HG03060 (cell line): ENCODE measurements around the gene OR10A4.
"Not testable (repeated sequence)": the region's sequence is repeated elsewhere in the genome, so short reads cannot be mapped to it uniquely, and the experiment has no call there.

Experiments
- ATAC-seq: cut with Tn5 transposase; IDR thresholded peaks from one replicate; pipeline ENCODE4 v1.9.1; 2021; ENCODE audit warnings: low read depth, moderate number of reproducible peaks; ENCODE audit not compliant: unreplicated experiment

The OR10A4 gene

DNA sequence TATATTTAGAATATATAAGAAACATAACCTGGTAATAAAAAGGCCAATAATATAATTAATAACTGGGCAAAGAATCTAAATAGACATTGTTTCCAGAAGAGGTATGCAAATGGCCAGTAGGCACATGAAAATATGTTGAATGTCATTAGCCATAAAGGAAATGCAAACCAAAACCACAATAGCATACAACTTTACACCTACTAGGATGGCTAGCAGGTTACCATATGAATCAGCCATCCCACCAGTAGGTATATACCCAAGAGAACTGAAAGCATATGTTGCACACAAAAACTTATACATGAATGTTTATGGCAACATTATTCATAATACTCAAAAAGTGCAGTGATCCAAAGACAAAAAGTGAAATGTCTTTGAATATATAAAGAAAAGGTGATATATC is 18.6 kb downstream of the OR10A4 start:
- ATAC-seq = peak; percentile 84

DNA sequence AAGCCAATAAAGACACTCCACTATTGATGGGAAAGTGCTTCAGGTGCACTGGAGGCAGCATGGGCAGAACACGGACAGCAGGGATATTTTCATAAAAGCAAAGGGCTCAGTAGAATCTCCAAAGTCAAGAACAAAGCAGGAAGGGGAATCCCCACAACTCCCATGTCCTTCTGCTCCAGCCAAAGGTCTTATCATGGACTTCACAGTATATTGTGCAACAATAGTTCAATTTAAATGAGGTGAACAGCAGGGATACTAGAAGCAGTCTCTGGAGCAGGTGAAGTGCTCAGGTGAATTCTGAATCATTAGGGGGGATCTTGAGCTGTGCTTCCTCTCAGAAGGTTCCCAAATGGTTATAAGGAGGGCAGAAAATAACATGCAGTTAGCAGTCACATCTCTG is 22.5 kb downstream of the OR10A4 start:
- no peak for ATAC-seq

DNA sequence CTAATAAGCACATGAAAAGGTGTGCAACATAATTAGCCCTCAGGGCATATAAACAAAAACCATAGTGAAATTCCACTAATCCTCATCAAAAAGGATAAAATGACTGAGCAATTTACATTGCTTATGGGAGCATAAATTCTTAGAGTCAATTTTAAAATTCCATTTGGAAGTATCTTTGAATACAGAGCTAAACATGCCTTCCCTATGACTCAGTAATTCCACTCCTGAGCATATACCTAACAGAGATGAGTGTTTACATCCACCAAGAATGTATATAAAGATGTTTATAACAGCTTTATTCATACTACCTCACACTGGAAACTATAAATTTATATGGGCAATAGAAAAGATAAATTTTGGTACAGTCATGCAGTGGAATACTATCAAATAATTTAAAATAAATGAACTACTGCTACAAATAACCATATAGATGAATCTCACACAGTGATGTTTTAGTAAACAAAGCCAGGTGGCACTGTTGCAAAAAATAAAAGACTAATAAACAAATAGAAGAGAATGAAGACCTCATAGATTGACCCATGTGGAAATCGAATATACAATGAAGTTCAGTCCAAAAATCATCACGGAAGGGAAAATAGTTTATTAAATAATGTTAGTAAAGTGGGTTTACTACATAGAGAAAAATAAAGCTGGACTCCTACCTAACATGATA is 24.0 kb downstream of the OR10A4 start:
- ATAC-seq = no peak

DNA sequence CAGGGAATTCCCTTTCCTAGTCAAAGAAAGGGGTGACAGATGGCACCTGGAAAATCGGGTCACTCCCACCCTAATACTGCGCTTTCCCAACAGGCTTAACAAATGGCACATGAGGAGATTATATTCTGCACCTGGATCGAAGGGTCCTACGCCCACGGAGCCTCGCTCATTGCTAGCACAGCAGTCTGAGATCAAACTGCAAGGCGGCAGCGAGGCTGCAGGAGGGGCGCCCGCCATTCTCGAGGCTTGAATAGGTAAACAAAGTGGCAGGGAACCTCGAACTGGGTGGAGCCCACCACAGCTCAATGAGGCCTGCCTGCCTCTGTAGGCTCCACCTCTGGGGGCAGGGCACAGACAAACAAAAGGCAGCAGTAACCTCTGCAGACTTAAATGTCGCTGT is 28.4 kb downstream of the OR10A4 start:
- ATAC-seq = not testable (repeated sequence)

DNA sequence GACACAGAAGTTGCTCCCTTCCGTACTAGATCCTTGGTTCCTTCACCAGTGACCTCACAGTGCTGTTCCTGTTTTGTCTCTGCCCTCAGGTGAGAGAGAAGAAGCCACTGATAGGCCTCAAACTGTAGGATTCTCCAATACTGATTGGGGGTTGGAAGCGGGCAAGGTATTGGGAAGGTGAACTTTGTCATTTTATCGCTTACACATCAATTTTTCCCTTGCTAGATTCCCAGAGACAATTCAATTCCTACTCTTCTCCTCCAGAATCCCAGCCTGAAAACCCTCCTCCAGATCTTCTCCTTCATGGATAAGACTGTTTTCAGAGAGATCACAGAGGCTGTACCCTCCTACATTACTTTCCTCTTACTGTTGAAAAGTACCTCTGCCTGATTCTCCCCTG is 35.0 kb downstream of the OR10A4 start:
- no peak for ATAC-seq

DNA sequence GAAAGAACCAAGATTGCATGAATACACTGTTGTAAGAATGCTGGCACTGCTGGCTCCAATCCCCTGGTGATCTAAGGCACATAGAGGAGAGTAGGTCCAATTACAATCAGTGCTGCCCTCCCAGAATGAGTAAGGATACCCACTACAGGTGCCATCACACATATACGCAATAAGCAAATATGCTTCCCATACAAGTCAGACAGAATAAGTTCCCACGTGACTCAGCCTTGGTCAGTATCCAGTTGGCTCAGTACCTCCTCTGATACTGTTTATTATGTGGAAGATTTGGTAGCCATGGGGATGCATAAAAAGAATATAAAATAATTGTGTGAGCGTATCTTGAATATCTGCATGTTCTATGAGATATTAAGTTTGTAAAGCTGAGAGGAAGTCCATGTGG is 35.5 kb downstream of the OR10A4 start:
- no peak for ATAC-seq

DNA sequence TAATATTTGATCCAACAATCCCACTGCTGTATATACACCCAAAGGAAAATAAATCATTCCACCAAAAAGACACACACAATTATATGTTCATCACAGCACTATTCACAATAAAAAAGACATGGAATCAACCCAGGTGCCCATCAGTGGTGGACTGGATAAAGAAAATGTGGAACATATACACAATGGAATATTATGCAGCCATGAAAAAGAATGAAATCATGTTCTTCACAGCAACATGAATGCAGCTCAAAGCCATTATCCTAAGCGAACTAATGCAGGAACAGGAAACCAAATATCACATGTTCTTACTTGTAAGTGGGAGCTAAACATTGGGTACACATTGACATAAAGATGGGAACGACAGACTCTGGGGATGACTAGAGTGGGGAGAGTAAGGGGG is 43.3 kb downstream of the OR10A4 start:
- no peak for ATAC-seq

DNA sequence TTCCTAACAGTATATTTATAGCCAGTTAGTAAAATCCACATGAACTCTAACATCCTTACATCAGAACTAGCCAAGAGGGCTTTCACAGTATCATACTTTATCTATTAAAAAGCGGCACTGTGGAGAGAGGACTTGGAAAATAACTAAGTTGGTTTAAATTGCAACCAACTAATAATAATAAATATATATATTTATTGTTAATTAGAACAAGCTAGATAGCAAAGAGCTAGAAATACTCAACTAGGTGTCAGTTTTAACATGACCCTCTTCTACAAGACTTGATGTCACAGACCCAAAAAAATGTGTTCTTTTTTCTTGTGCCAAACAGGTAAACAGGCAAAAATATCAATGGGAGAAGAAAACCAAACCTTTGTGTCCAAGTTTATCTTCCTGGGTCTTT is 44.3 kb downstream of the OR10A4 start, which contains the start of gene OR2D3:
TSS of gene OR2D3 (plus strand) at position 301 of the 400 bp plus-strand sequence. CDS start at position 301, 0 bp downstream.
- no peak for ATAC-seq

DNA sequence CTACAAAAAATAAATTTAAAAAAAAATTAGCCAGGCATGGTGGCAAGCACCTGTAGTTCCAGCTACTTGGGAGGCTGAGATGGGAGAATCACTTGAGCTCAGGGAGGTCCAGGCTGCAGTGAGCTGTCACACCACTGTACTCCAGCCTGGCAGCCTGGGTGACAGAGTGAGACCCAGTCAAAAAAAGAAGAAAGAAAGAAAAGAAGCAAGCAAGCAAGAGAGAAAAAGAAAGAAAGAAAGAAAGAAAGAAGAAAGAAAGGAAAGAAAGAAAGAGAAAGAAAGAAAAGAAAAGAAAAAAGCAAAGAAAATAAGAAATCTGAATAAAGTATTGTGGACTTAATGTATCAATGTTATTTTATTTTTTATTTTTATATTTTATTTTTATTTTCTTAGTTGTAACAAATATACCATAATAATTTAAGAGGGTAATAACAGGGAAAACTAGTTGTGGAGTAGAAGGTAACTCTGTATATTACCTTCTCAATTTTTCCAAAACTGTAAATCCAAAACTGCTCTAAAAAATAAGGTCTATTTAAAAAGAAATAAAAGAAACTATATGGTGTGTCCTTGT is 48.7 kb downstream of the OR10A4 start:
- no peak for ATAC-seq

DNA sequence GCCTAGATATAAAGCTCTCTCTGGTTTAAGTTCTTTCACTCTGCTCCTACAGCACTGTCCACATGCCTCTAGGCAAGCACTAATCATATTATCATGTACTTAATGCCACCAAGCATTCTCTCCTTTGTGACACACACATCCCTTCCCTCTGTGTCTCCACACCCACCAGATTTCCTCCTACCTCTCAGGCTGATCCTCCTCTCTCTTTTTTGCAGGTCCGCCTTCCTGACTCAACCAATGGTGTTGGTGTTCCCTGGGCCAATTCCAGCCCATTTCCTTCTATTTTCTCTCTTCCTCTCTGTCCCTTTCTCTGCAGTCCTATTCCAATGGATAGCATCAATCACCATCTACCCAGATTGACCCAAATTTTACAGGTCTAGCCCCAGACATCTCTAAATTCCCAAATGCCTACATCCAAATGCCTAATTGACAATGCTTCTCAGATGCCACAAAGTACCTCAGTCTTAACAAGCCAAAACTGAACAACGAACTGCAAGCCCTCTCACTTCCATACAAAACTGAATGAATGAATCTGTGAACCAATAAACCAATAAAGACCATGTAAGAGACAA is 49.3 kb downstream of the OR10A4 start:
- no peak for ATAC-seq

DNA sequence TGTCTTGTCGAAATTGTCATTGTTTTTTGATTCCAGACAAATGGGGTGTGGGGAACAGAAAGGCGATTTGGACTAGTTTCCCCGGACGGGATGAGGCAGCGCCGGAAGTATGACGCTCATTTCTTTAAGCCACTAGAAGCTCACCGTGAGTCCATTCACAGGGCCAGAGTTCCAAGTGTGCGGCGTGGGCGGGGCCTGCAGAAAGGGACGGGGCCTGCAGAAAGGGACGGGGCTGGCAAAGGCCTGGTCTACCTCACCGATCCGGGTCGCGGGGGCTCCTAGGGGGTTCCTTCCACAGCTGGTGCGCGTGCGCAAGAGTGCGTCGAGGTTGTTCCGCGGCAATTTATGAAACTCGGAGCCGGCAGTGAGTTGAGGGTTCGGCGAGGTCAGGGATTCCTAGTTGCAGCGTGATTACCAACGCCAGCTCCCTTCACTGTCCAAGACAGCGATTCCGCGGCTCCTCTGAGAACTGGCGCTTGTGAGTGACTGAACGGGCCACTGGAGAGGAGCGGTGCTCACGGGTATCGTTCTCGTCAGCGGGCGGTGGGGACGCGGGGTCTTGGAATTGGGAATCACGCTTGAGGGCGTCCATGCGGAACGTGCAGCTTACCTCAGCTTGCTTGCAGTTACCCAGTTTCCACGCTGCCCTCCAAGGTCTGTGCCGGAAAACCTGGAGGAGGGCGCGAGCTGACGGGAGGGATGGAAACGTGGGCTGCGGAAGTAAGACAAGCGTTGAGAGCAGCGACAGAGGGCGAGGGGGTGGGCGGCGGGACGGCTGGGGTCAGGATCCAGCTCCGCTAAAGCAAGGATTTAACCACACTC is 50.0 kb downstream of the OR10A4 start, which contains the start of gene ZNF215:
TSS of gene ZNF215 (plus strand) at position 219 of the 822 bp plus-strand sequence. CDS start 5,847 bp downstream, outside the sequence.
- peak; percentile 56 for ATAC-seq

DNA sequence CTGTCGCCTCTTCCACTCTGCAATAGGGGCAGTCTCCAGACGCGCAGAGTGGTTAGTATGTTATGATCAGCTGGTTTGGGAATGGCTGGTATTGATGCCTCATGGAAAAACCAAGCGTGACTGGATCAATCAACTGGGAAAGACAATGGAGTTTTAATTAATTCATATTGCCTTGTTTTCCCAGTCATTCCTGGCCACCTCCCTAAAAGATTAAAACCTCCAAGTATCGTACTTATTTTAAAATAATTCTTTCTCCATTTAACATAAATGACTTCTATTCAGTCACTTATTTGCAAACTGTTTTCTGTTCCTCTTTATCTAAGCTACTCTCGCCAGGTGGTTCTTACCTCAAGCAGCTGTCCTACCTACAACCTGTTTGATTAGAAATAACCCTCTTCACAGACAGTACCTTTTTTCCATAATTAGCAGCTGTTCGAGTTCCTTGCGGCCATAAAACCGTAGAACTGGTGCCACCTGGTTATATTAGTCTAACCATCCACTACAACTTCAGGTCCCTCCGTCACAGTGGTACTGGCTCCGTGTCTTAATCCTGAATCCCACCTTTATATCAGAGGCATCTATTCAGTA is 50.7 kb downstream of the OR10A4 start:
- peak; percentile 42 for ATAC-seq
